ENCODE measurements around the gene YY1AP1.

DNA sequence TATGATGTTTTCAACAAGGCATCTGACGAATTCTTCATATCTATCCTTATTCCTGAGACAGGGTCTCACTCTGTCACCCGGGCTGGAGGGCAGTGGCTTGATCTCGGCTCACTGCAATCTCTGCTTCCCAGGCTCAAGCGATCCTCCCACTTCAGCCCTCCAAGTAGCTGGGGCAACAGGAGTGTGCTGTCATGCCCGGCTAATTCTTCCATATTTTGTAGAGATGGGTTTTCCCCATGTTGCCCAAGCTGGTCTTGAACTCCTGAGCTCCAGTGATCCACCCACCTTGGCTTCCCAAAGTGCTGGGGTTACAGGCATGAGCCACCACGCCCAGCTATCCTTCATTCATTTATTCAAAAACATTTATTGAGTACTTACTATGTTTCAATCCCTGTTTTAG lies 8.0 kb downstream of the YY1AP1 start:
- TF ChIP-seq, protein P1, sequence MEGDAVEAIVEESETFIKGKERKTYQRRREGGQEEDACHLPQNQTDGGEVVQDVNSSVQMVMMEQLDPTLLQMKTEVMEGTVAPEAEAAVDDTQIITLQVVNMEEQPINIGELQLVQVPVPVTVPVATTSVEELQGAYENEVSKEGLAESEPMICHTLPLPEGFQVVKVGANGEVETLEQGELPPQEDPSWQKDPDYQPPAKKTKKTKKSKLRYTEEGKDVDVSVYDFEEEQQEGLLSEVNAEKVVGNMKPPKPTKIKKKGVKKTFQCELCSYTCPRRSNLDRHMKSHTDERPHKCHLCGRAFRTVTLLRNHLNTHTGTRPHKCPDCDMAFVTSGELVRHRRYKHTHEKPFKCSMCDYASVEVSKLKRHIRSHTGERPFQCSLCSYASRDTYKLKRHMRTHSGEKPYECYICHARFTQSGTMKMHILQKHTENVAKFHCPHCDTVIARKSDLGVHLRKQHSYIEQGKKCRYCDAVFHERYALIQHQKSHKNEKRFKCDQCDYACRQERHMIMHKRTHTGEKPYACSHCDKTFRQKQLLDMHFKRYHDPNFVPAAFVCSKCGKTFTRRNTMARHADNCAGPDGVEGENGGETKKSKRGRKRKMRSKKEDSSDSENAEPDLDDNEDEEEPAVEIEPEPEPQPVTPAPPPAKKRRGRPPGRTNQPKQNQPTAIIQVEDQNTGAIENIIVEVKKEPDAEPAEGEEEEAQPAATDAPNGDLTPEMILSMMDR (conservative IDR thresholded peaks at IDR 0.05; ENCODE audit: low read depth, low read length): no peak
- TF ChIP-seq EZH2 (IDR thresholded peaks at IDR 0.05; ENCODE audit: borderline replicate concordance, low read depth, low read length, poor library complexity, severe bottlenecking): no peak

Measured in A673 (cell line).